ENCODE data around the gene NOP9. TPM values are rescaled to one million over a fixed set of nuclear protein-coding genes. Genes with fewer than 3 reads are reported as not detected.

Gene NOP9
- total RNA-seq, 1 donor from 2014 or later = 23.2 TPM

DNA sequence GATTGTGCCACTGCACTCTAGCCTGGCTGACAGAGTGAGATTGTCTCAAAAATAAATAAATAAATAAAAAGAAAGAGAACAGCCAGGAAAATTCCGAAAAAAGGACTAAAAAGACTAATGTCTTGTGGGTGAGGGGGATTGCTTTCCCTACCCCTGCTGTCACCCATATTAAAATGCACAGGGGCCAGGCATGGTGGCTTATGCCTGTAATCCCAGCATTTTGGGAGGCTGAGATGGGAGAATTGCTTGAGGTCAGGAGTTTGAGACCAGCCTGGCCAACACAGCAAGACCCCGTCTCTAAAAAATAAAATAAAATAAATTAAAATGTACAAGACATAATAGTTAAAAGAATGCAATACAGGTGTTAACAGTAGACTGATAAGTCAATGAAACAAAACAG is 6.1 kb upstream of the NOP9 start:
- no peaks in the 10 kb centered on the region for H3K27me3 ChIP-seq (ENCODE audit: control insufficient read depth, insufficient read depth, low read length)
- peaks cover 36% of the 10 kb centered on the region for H3K36me3 ChIP-seq (ENCODE audit: control insufficient read depth, insufficient read depth, low read length)
- no peak overlapping the region for H3K4me3 ChIP-seq (ENCODE audit: low read depth, low read length)
- no peak for DNase-seq (ENCODE audit: low read depth)
- FAIRE-seq = no peak
- TF ChIP-seq, protein P1, sequence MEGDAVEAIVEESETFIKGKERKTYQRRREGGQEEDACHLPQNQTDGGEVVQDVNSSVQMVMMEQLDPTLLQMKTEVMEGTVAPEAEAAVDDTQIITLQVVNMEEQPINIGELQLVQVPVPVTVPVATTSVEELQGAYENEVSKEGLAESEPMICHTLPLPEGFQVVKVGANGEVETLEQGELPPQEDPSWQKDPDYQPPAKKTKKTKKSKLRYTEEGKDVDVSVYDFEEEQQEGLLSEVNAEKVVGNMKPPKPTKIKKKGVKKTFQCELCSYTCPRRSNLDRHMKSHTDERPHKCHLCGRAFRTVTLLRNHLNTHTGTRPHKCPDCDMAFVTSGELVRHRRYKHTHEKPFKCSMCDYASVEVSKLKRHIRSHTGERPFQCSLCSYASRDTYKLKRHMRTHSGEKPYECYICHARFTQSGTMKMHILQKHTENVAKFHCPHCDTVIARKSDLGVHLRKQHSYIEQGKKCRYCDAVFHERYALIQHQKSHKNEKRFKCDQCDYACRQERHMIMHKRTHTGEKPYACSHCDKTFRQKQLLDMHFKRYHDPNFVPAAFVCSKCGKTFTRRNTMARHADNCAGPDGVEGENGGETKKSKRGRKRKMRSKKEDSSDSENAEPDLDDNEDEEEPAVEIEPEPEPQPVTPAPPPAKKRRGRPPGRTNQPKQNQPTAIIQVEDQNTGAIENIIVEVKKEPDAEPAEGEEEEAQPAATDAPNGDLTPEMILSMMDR (IDR thresholded peaks at IDR 0.05; ENCODE audit: insufficient read depth, low read length, severe bottlenecking) = no peak

DNA sequence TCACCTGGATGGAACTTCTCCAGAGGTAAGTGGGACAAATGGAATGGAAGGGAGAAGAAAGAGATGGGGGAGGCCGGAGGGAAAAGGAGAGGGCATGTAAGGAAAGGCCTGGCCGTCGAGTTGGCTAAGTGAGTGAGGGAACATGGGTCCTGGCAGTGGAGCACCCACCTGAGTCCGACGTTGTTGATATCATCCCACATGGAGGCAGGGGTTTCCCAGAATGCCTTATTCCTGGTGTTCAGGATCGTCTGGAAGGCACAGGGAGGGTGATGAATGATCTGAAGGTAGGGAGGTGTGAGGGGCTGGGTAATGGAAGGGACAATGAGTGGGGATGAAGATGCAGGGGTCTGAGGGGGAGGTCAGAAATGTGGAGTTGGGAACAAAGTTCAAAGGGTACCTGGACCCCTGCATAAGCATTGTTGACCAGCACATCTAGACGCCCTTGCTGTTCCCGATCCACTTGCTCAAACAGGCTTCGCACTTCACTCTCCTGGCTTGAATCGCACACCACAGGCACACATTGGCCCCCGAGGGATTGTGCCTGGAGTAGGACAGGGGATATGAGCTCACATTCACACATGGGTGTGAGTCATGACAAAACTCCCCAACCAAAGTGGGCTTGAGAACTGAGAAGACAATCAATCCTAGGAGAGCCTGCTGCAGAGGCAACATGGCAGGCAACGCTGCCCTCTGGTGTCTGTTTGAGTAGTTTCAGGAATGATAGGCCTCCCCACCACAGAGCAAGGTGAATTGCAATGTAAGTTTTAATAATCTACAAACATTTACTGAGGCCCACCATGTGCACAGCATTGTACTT is 3.1 kb upstream of the NOP9 start:
- no peak overlapping the region for H3K4me3 ChIP-seq (ENCODE audit: low read depth, low read length)
- H3K36me3 ChIP-seq (ENCODE audit: control insufficient read depth, insufficient read depth, low read length) = peaks cover 24% of the 10 kb centered on the region
- FAIRE-seq (peak; percentile 55), DNase-seq (ENCODE audit: low read depth) (peak; percentile 94)
- no peaks in the 10 kb centered on the region for H3K27me3 ChIP-seq (ENCODE audit: control insufficient read depth, insufficient read depth, low read length)
- TF ChIP-seq, protein P1 (IDR thresholded peaks at IDR 0.05; ENCODE audit: insufficient read depth, low read length, severe bottlenecking) = peak; percentile 75

DNA sequence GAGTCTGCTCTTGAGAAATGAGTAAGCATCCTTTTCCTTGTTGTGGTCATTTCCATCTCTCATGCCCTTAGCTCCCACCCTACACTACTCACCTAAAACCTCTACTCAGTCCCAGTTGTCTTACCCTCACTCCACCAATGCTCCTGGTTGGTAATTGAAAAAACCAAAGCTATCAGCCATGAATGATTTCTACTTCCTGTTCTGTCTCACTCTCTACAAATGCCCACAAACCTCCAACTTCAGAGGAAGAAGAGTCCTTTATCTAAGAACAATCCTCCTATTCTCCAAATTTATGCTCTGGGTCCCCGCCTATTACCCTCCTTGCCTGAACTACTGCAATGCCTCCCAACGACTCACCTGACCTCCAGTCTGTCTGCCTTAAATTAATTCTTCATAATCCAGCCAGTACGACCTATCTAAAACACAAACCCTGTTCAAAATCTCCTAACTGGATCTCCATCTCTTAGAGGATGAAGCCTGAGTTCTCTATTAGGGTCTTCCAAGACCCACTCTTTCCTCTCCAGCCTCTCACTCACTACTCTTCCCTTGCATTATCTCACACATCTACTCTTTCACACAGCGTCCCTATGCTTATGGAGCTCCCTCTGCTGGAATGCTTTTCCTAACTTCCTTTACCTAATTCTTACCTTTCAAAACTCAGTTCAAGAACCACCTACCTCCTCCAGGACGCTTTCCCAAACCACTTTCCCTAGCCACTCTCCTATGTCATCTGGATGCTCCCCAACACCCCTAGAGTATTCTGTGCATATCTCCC is 2.3 kb upstream of the NOP9 start:
- no peak for FAIRE-seq

GRCh38 chr14:24298892-24299254 is 777 bp upstream of the NOP9 start:
- H3K4me3 ChIP-seq (ENCODE audit: low read depth, low read length) = peak overlapping the region; percentile 73
- peaks cover 25% of the 10 kb centered on the region for H3K36me3 ChIP-seq (ENCODE audit: control insufficient read depth, insufficient read depth, low read length)
- DNase-seq (ENCODE audit: low read depth) = peak; percentile 92
- no peaks in the 10 kb centered on the region for H3K27me3 ChIP-seq (ENCODE audit: control insufficient read depth, insufficient read depth, low read length)
- FAIRE-seq = no peak
- TF ChIP-seq, protein P1 (IDR thresholded peaks at IDR 0.05; ENCODE audit: insufficient read depth, low read length, severe bottlenecking) = no peak

More for the DNA sequence above, 2.3 kb upstream of the NOP9 start:
- H3K4me3 ChIP-seq (ENCODE audit: low read depth, low read length) = no peak overlapping the region
- TF ChIP-seq, protein P1 (IDR thresholded peaks at IDR 0.05; ENCODE audit: insufficient read depth, low read length, severe bottlenecking) = peak; percentile 77
- peaks cover 22% of the 10 kb centered on the region for H3K36me3 ChIP-seq (ENCODE audit: control insufficient read depth, insufficient read depth, low read length)
- H3K27me3 ChIP-seq (ENCODE audit: control insufficient read depth, insufficient read depth, low read length) = no peaks in the 10 kb centered on the region
- DNase-seq (ENCODE audit: low read depth) = peak; percentile 72

DNA sequence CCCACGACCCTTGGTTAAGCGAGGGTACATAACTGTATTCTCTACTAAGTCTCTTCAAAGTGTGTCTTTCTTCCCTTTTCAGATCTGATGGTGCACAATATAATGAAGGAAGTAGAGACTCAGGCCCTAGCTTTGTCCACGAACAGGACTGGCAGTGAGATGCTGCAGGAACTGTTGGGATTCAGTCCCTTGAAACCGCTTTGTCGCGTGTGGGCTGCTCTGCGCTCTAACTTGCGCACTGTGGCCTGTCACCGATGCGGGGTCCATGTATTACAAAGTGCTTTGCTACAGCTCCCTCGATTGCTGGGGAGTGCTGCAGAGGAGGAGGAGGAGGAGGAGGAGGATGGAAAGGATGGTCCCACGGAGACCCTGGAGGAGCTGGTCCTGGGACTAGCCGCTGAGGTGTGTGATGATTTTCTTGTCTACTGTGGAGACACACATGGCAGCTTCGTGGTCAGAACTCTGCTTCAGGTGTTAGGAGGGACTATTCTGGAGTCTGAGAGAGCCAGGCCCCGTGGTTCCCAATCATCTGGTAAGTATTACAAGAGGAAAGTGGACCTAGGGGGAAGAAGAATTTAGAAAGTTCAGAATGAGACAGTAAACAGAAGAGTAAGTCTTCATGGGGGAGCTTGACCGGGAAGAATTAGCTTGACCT is 803 bp downstream of the NOP9 start:
- FAIRE-seq = no peak
- H3K36me3 ChIP-seq (ENCODE audit: control insufficient read depth, insufficient read depth, low read length) = peaks cover 33% of the 10 kb centered on the region

More for the DNA sequence above, 803 bp downstream of the NOP9 start:
- H3K27me3 ChIP-seq (ENCODE audit: control insufficient read depth, insufficient read depth, low read length) = no peaks in the 10 kb centered on the region
- TF ChIP-seq, protein P1 (IDR thresholded peaks at IDR 0.05; ENCODE audit: insufficient read depth, low read length, severe bottlenecking) = no peak
- peak overlapping the region; percentile 73 for H3K4me3 ChIP-seq (ENCODE audit: low read depth, low read length)
- DNase-seq (ENCODE audit: low read depth) = no peak
